WTC11 (cell line): ENCODE data around the gene GRAMD4.

Experiments used
- NFYB ChIP-seq: sonication (generic); formaldehyde crosslinking; conservative IDR thresholded peaks from 2 replicates; pipeline ENCODE4 v1.8.0; 2022; ENCODE audit warnings: low read depth, missing genetic modification reagents
- NR2C2 ChIP-seq: sonication (generic); formaldehyde crosslinking; IDR thresholded peaks from 2 replicates; pipeline ENCODE4 v1.8.0; 2022; ENCODE audit warnings: mild to moderate bottlenecking, missing genetic modification reagents
- RORB ChIP-seq: fragments of 250-450 bp; sonication (Bioruptor Pico); IDR thresholded peaks from 2 replicates; pipeline ENCODE4 v1.9.0; 2021; ENCODE audit warnings: mild to moderate bottlenecking
- TF ChIP-seq, protein P1 (sequence below): fragments of 200-600 bp; IDR thresholded peaks from 2 replicates; pipeline ENCODE4 v1.8.0; 2022; ENCODE audit warnings: antibody characterized with exemption
- TF ChIP-seq, protein P2 (sequence below): sonication (generic); formaldehyde crosslinking; IDR thresholded peaks from 2 replicates; pipeline ENCODE4 v1.8.0; 2023; ENCODE audit warnings: missing genetic modification reagents
- TF ChIP-seq, protein P3 (sequence below): sonication (generic); formaldehyde crosslinking; IDR thresholded peaks from 2 replicates; pipeline ENCODE4 v1.8.0; 2022; ENCODE audit warnings: mild to moderate bottlenecking, missing genetic modification reagents
- TF ChIP-seq, protein P4 (sequence below): sonication (generic); formaldehyde crosslinking; IDR thresholded peaks from 2 replicates; pipeline ENCODE4 v1.8.1; 2022; ENCODE audit warnings: missing genetic modification reagents, borderline replicate concordance
- TF ChIP-seq, protein P5 (sequence below): sonication (generic); formaldehyde crosslinking; IDR thresholded peaks from 2 replicates; pipeline ENCODE4 v1.8.0; 2022; ENCODE audit warnings: missing genetic modification reagents
- TF ChIP-seq, protein P6 (sequence below): sonication (generic); formaldehyde crosslinking; IDR thresholded peaks from 2 replicates; pipeline ENCODE4 v1.8.1; 2022; ENCODE audit warnings: low read depth, missing genetic modification reagents, borderline replicate concordance
- TF ChIP-seq, protein P7 (sequence below): sonication (generic); formaldehyde crosslinking; IDR thresholded peaks from 2 replicates; pipeline ENCODE4 v1.8.1; 2022; ENCODE audit warnings: low read depth, mild to moderate bottlenecking, moderate library complexity, missing genetic modification reagents, borderline replicate concordance

DNA sequence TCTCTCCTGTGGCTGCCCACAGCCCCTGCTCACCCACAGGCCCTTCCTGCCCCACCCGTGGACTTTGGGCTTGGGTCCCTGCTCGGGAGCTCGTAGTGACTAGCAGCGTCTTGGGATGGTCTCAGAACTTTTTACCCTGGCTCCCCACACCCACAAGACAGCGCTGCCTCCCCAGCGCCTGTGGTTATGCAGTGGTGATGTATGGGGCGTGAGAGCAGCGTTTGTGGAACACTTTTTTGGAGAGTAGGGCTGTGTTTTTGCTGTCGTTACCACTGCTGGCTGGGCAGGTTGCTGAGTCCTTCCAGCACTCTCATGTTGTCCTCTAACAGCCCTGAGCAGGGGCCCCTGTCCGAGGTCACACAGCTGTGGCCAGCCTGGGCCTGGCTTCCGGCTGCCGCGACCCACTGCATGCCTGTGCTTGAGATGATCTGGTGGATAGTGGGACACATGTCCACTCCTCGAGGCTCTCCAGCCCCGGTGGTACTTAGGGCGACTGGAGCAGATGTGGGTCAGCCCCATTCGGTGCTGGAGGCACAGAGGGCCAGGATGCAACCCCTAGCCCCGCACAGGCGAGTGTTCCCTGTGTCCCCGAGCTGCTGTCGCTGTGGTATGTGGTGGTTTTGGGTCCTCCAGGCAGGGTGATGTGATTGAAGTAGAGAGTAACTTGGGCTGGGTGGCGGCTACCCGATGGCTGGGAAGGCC lies 7.1 kb upstream of the GRAMD4 start:
- TF ChIP-seq, protein P1, sequence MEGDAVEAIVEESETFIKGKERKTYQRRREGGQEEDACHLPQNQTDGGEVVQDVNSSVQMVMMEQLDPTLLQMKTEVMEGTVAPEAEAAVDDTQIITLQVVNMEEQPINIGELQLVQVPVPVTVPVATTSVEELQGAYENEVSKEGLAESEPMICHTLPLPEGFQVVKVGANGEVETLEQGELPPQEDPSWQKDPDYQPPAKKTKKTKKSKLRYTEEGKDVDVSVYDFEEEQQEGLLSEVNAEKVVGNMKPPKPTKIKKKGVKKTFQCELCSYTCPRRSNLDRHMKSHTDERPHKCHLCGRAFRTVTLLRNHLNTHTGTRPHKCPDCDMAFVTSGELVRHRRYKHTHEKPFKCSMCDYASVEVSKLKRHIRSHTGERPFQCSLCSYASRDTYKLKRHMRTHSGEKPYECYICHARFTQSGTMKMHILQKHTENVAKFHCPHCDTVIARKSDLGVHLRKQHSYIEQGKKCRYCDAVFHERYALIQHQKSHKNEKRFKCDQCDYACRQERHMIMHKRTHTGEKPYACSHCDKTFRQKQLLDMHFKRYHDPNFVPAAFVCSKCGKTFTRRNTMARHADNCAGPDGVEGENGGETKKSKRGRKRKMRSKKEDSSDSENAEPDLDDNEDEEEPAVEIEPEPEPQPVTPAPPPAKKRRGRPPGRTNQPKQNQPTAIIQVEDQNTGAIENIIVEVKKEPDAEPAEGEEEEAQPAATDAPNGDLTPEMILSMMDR: no peak
- TF ChIP-seq, protein P2, sequence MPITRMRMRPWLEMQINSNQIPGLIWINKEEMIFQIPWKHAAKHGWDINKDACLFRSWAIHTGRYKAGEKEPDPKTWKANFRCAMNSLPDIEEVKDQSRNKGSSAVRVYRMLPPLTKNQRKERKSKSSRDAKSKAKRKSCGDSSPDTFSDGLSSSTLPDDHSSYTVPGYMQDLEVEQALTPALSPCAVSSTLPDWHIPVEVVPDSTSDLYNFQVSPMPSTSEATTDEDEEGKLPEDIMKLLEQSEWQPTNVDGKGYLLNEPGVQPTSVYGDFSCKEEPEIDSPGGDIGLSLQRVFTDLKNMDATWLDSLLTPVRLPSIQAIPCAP (CRISPR knock-in tag): no peak
- TF ChIP-seq NR2C2 (CRISPR knock-in tag) (no peak), NFYB (CRISPR knock-in tag) (no peak), RORB (CRISPR knock-in tag) (no peak)
- TF ChIP-seq, protein P3, sequence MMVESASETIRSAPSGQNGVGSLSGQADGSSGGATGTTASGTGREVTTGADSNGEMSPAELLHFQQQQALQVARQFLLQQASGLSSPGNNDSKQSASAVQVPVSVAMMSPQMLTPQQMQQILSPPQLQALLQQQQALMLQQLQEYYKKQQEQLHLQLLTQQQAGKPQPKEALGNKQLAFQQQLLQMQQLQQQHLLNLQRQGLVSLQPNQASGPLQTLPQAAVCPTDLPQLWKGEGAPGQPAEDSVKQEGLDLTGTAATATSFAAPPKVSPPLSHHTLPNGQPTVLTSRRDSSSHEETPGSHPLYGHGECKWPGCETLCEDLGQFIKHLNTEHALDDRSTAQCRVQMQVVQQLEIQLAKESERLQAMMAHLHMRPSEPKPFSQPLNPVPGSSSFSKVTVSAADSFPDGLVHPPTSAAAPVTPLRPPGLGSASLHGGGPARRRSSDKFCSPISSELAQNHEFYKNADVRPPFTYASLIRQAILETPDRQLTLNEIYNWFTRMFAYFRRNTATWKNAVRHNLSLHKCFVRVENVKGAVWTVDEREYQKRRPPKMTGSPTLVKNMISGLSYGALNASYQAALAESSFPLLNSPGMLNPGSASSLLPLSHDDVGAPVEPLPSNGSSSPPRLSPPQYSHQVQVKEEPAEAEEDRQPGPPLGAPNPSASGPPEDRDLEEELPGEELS (CRISPR knock-in tag): no peak
- TF ChIP-seq, protein P4, sequence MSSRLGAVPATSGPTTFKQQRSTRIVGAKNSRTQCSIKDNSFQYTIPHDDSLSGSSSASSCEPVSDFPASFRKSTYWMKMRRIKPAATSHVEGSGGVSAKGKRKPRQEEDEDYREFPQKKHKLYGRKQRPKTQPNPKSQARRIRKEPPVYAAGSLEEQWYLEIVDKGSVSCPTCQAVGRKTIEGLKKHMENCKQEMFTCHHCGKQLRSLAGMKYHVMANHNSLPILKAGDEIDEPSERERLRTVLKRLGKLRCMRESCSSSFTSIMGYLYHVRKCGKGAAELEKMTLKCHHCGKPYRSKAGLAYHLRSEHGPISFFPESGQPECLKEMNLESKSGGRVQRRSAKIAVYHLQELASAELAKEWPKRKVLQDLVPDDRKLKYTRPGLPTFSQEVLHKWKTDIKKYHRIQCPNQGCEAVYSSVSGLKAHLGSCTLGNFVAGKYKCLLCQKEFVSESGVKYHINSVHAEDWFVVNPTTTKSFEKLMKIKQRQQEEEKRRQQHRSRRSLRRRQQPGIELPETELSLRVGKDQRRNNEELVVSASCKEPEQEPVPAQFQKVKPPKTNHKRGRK (CRISPR knock-in tag): no peak
- TF ChIP-seq, protein P5, sequence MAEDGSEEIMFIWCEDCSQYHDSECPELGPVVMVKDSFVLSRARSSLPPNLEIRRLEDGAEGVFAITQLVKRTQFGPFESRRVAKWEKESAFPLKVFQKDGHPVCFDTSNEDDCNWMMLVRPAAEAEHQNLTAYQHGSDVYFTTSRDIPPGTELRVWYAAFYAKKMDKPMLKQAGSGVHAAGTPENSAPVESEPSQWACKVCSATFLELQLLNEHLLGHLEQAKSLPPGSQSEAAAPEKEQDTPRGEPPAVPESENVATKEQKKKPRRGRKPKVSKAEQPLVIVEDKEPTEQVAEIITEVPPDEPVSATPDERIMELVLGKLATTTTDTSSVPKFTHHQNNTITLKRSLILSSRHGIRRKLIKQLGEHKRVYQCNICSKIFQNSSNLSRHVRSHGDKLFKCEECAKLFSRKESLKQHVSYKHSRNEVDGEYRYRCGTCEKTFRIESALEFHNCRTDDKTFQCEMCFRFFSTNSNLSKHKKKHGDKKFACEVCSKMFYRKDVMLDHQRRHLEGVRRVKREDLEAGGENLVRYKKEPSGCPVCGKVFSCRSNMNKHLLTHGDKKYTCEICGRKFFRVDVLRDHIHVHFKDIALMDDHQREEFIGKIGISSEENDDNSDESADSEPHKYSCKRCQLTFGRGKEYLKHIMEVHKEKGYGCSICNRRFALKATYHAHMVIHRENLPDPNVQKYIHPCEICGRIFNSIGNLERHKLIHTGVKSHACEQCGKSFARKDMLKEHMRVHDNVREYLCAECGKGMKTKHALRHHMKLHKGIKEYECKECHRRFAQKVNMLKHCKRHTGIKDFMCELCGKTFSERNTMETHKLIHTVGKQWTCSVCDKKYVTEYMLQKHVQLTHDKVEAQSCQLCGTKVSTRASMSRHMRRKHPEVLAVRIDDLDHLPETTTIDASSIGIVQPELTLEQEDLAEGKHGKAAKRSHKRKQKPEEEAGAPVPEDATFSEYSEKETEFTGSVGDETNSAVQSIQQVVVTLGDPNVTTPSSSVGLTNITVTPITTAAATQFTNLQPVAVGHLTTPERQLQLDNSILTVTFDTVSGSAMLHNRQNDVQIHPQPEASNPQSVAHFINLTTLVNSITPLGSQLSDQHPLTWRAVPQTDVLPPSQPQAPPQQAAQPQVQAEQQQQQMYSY: no peak
- TF ChIP-seq, protein P6, sequence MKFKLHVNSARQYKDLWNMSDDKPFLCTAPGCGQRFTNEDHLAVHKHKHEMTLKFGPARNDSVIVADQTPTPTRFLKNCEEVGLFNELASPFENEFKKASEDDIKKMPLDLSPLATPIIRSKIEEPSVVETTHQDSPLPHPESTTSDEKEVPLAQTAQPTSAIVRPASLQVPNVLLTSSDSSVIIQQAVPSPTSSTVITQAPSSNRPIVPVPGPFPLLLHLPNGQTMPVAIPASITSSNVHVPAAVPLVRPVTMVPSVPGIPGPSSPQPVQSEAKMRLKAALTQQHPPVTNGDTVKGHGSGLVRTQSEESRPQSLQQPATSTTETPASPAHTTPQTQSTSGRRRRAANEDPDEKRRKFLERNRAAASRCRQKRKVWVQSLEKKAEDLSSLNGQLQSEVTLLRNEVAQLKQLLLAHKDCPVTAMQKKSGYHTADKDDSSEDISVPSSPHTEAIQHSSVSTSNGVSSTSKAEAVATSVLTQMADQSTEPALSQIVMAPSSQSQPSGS: no peak
- TF ChIP-seq, protein P7, sequence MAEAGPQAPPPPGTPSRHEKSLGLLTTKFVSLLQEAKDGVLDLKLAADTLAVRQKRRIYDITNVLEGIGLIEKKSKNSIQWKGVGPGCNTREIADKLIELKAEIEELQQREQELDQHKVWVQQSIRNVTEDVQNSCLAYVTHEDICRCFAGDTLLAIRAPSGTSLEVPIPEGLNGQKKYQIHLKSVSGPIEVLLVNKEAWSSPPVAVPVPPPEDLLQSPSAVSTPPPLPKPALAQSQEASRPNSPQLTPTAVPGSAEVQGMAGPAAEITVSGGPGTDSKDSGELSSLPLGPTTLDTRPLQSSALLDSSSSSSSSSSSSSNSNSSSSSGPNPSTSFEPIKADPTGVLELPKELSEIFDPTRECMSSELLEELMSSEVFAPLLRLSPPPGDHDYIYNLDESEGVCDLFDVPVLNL (CRISPR knock-in tag): no peak
